Activated T-cell treated with anti-CD3 and anti-CD28 coated beads for 24 hours (primary cell): ENCODE results near the gene KRT14.
"Not testable (repeated sequence)": the region's sequence is repeated elsewhere in the genome, so short reads cannot be mapped to it uniquely, and the experiment has no call there.

Experiments used
- DNase-seq: peaks from one replicate; pipeline ENCODE4 v3.0.0-alpha.2; 2020; ENCODE audit warnings: low read depth

The KRT14 gene

DNA sequence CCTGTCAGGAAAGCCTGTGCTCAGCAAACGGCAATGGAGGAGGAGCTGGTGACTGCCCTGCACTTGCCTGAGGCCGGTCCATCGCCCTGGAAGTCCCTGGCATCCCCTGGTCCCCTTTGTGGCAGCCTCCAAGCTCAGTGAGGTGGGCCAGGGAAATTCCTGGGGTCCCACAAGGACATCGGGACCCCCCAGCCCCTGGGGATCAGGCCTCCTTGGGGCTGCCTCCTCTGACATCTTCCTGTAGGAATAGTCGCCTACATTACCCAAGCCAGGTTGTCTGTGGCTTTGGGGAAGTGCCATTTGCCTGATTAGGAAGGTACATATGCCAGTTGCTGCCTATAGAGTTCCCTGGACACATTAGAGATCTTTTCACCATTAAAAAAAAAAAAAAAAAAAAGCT, 7.7 kb downstream of the KRT14 start:
- DNase-seq: no peak

DNA sequence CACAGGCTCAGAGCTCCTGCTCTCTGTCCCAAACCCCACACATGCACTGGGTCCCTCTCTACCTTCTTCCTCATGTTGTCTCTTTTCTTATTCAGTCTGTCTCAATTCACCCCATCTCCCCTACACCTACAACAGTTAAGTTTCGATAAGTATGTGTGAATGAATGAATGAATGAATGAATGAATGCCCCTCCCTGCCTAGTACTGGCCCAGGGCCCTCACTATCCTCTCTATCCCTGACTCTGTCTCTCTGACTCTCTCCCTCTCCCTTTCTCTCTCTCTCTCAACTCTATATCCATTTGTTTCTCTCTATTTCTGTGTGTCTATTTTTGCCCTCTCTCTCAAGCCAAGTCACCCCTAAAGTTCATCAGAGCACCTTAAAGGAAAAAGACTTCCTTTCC, 8.2 kb downstream of the KRT14 start:
- no peak for DNase-seq

DNA sequence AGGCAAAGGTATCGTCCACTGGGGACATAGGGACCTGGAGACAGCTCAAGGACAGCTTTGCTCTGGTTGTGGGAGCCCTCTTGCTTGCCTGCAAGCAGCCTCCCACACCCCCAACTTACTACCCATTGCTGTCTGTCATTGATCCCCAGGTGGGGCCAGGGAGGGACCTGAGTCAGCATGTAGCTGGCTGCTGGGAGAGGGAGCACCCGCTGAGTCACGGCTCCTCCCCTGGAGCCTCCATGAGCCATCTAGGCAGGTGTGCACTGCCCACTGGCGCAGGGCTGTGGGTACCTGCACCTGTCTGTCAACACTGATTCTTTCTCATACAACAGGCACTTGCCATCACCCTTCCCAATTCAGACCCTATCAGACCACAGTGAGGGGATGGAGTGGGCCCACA, 10.0 kb downstream of the KRT14 start:
- DNase-seq: not testable (repeated sequence)

DNA sequence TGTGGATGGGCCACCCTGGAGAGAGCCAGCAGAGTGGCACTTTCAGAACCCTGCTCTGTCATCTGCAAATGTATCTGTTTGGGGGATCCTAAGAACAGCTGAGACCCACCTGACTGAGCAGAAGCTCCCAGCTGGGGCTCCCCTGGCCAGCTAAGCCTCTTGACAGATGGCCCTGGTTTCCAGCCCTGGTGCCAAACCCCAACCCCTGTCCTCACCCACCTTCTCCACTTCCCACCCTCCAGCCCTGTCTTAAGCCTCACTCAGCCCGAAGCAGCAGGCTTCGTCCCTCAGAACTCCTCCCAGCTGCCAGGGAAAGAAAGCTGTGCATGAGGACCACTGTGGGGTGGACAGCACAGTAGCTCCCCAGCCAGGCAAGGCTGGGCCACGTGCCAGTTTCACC, 11.4 kb downstream of the KRT14 start:
- no peak for DNase-seq

- DNase-seq: no peak
Observed at GRCh38 chr17:41571561-41572434, 14.9 kb downstream of the KRT14 start, which contains the start of gene KRT9. Gene KRT9, minus strand, starts transcription at chr17:41572059. Its CDS starts 67 bp downstream, at chr17:41571992.

- DNase-seq: no peak
Observed at GRCh38 chr17:41567317-41567716, 19.4 kb downstream of the KRT14 start.

DNA sequence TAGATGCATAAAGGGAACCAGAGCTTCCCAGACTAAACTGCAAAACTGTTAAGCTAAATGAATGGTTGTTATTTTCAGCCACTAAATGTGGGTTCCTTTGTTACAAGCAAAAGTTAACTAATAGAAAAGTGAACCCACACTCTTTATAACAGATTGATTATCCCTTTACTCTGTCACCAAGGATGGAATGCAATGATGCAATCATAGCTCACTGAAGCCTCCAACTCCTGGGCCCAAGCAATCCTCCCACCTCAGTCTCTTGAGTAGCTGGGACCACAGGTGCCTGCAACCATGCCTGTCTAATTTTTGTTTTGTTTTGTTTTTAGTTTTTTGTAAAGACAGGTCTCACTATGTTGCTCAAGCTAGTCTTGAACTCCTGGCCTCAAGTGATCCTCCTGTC, 21.4 kb downstream of the KRT14 start:
- DNase-seq: no peak

DNA sequence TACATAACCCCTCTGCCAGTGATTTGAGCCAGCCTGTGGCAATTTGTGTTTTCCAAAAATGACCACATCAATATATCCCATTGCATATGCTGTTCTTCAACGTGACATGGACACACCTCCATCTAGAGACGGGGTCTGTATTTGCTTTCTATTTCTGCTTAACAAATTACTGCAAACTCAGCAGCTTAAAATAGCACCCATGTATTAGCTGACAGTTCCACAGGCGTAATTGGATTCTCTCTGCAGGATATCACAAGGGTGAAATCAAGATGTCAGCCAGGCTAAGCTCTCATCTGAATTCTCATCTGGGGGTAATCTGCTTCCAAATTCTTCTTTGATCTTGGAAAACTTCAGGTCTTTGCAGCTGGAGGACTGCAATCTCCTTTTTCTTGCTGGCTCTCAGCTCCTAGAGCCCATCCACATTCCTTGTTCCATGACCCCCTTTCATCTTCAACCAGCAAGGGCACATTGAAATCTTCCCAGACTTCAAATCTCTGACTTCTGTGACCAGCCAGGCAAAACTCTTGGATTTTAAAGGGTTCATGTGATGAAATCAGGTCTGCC, 23.0 kb downstream of the KRT14 start:
- no peak for DNase-seq

GRCh38 chr17:41561554-41561953, 25.1 kb downstream of the KRT14 start:
- no peak for DNase-seq

GRCh38 chr17:41559548-41559947, 27.1 kb downstream of the KRT14 start:
- DNase-seq: no peak

DNA sequence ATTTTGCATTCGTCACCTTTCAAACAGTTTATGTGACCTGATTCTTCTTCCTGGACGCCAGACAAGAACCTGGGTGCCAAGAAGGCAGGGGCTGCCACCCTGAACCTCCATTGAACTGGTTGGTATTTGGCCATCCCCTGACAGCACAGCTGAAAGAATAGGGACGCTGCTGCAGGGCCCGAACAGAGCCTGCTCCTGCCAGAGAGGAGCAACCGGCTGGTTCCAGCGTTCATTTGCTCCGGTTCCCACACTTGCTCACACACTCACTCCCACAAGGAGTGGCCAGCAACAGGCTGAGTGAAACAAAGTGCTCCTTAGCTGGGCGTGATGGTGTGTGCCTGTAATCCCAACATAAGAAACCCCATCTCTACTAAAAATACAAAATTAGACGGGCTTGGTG, 29.8 kb downstream of the KRT14 start:
- DNase-seq: no peak

DNA sequence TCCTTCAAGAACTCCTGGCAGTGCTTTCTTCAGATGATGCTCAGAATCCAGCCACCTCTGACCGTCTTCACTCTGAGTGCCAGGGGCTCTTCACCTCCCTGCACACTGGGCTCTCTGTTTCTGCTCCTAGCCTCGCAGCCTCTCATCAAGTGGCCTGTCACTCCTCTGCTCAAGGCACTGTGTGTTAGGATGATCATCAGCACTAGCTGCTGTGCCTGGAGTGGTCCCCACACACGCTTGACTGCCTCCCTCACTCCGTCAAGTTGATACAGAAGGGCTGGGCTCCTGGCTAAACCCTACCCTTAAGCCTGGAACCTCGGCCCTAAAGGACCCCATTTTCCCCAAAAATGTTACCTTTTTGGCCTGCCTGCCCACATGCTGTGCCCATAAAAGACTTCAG, 30.4 kb downstream of the KRT14 start:
- DNase-seq: no peak

DNA sequence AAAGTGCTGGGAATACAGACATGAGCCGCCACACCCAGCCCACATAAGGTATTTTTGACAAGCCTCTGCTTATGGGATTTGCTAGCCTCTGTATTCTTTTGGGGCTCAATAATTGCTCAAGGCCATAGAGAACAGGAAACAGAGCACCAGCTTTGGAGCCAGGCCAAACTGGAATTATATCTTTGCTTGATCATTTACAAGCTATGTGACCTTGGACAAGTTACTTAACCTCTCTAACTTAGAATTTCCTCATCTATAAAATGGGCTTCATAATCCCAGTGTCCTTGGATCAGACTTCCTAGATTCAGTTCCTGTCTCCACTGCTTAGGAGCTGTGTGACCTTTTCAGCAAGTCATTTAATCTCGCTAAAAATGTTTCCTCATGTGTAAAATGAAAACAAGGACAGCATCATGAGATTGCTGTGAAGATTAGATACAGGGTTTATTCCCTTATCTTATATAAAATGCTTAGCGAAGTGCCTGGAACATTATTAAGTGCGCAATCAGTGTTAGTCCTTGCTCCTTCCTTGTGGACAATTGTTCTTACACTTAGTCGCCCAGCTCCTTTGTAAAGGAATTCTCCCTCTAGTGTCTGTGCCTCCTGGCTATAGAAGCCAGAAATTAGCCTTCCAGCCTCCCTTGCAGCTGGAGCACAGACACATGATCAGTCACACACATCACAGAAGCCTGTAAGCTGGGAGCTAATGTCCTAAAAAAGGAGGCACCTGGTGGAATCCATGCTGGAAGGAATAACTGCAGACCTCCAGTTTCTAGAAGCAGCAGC, 31.4 kb downstream of the KRT14 start:
- DNase-seq: no peak

DNA sequence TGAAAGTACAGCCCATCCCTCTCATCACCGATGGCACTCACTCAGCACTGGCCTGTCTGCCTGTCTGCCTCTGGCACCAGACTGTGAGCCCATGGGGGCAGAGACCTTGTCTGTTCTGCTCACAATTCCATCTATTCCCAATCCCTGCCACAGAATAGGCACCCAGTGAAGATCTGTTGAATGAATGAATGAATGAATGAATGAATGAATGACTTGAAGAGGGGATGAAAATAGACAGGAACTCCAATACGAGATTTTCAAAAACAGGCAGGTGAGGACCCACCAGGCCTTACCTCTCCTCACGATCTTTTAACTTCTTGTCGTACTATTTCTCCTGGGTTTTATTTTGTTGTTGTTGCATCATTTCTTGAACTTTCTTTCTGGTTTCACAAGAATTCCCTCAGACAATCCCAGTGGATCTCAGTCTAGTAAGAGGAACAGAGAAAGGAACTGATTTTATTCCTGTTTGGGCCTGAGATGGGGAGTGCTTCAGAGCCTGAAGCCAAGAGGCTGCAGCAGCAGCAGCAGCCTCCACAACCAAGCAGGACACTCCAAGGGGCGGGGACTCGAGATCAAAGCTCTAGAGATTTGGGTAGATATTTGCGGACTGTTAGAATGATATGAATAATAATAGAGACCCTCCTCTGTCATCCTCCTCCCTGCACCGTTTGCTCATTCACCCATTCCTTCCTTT, 32.6 kb downstream of the KRT14 start:
- no peak for DNase-seq

DNA sequence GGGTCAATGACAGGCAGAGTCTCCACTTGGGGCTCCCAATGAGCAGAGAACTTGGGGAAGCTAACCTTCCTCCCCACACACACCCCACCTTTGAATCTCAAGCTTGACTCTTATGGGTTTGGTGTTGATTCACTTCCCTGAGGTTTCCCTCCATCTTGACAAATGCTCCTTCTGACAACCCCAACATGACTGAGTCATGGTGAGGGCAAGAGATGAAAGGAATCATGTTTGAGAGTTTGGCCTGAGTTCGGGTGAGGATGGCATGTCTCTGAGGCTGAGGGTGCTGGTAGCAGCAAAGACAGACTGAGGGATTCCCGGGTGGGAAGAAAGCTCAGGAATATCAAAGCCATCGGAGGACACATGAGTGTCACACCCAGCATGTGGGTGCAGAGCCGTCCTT, 33.5 kb downstream of the KRT14 start:
- no peak for DNase-seq

DNA sequence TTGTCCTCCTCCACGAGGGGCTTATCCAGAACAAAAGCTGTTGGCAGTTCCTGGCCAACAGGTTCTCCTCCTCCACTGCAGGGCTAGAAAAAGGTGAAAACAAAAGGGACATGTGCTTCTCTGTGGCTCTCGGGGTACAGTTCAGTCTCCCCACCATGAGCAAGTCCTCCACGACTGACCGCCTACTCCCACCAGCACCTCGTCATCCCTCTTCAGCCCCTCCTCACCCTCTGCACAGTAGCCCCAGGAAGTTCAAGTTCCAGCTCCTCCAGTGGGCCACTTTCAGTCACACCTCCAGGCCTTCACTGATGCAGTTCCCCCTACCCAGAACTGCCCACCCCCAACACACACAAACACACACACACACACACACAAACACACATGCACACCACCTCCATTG, 34.2 kb downstream of the KRT14 start:
- no peak for DNase-seq

DNA sequence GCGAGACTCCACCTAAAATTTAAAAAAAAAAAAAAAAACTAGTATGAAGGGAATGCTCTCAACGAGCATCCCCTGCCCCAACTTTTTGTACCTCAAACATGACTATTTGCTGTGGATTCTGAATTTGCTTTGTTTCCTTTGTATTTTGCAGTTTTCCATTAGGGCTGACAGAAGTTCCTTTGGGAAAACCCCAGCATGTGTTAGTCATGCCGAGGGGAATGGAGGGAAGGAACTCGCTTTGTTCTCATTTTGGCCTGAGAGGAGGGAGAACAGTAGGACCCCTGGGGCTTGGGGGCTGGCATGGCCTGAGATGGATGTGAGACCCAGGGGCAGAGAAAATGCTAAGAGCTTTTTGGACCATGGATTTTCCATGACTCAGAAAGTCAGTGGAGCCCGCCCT, 35.3 kb downstream of the KRT14 start:
- no peak for DNase-seq

- no peak for DNase-seq
Observed at GRCh38 chr17:41549596-41550039, 37.1 kb downstream of the KRT14 start.

DNA sequence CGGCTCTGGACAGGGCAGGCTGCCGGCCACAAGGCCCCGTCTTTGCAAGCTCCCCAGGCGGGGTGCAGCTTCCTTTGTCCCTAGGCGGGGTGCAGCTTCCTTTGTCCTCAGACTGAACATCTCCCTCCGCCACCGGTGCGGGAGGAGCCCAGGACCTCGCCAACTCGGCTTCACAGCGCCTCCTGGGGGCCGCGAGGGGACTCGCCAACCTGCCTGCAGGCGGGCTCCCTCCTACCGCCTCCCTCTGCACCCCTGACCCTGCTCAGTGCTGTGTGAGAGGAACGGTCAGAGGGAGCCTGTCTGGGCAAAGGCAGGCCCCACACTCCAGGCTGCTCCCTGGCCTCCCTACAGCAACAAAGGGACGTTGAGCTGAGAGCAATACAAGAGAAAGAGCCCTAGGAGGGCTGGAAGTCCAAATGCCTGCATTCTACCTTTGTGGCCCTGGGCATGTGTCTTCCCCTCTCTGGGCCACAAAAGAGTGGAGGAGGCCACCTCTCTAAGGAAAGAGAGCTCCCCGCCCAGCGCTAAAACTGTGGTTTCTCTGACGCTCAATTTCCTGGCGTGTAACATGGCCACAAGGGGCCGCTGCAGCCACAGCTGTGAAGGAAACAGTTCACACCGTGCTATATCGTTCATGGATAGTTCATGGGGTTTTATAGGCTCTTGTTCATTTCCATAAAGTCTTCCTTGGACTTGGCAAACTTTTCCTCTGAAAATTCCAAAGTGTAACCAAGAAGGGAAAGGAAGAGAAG, 37.7 kb downstream of the KRT14 start:
- DNase-seq: peak; percentile 75

DNA sequence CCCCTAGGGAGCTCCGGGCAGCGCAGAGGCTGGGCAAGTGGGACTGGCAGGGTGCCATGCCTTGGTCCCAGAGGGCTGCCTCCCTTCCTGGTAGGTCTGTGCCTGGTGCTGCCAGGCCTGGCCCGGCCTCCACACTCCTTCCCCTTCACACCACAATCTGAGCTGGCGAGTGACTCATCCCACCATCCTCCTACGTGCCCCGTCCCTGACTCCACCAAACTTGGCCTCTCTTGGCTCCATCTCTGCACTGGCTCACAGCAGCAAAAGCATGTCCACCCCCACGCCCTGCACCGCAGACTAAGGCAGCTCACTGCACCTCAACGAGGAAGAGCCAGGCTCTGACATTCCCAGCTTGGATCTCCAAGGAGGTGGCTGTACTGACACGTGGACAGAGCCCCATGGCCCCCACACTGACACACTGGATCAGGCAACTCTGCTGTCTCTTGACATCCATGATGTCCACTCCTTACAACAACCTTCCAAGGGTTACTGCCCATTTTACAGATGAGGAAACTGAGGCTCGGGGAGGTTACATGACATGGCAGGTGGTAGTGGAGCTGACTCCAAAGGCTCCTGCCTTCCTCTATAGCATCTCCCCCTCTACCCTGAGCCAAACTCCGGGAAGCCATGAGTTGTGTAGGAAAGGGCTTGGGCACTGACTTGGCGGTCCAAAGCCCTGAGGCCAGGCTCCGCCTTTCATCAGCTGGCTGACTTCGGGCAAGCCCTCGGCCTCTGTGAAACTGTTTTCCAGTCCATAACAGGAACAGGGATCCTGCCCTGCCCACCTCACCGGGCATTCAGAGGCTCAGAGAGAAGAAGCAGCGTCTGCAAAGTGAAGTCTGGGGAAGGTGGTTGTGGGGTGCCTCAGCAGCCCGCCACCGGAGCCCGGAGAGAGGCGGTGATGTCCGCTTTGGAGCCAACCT, 38.5 kb downstream of the KRT14 start:
- DNase-seq: peak; percentile 67
